ENCODE data around the gene IL6.
"Not testable (repeated sequence)": the region's sequence is repeated elsewhere in the genome, so short reads cannot be mapped to it uniquely, and the experiment has no call there.

IL6 gene

DNA sequence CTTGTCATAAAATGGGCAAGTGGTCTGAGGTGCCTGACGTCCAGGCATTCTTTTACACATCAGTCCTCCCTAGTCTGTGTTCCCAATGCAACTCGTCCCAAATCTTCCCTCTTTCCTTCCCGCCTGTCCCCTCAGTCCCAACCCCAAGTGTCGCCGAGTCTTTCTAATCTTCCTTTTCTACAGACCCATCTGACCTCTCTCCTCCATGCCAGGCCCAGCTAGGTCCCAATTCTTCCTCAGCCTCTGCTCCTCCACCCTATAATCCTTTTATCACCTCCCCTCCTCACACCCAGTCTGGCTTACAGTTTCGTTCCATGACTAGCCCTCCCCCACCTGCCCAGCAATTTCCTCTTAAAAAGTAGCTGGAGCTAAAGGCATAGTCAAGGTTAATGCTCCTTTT, 22.3 kb upstream of the IL6 start:
- not testable (repeated sequence) for DNase-seq (ENCODE audit: low read depth)

DNA sequence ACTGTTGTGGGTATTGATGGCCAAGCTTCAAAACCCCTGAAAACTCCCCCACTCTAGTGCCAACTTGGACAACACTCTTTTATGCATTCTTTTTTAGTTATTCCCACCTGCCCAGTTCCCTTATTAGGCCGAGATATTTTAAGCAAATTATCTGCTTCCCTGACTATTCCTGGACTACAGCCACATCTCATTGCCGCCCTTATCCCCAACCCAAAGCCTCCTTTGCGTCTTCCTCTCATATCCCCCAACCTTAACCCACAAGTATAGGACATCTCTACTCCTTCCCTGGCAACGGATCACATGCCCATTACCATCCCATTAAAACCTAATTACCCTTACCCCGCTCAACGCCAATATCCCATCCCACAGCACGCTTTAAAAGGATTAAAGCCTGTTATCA, 21.1 kb upstream of the IL6 start:
- not testable (repeated sequence) for DNase-seq (ENCODE audit: low read depth)

DNA sequence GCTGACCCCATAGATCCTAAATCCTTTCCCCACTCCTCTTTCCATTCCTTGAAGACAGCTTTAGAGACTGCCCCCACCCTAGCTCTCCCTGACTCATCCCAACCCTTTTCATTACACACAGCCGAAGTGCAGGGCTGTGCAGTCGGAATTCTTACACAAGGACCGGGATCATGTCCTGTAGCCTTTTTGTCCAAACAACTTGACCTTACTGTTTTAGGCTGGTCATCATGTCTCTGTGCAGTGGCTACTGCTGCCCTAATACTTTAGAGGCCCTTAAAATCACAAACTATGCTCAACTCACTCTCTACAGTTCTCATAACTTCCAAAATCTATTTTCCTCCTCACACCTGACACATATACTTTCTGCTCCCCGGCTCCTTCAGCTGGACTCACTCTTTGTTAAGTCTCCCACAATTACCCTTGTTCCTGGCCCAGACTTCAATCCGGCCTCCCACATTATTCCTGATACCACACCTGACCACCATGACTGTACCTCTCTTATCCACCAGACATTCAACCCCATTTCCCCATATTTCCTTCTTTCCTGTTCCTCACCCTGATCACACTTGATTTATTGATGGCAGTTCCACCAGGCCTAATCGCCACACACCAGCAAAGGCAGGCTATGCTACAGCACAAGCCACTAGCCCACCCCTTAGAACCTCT, 19.8 kb upstream of the IL6 start:
- DNase-seq (ENCODE audit: low read depth) = not testable (repeated sequence)

DNA sequence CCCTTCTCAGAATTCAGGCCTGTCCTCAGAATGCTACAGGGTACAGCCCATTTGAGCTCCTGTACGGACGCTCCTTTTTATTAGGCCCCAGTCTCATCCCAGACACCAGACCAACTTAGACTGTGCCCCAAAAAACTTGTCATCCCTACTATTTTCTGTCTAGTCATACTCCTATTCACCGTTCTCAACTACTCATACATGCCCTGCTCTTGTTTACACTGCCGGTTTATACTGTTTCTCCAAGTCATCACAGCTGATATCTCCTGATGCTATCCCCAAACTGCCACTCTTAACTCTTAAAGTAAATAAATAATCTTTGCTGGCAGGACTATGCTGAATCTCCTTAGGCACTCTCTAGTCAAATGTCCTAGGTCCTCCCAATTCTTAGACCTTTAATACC, 18.8 kb upstream of the IL6 start:
- DNase-seq (ENCODE audit: low read depth) = not testable (repeated sequence)

DNA sequence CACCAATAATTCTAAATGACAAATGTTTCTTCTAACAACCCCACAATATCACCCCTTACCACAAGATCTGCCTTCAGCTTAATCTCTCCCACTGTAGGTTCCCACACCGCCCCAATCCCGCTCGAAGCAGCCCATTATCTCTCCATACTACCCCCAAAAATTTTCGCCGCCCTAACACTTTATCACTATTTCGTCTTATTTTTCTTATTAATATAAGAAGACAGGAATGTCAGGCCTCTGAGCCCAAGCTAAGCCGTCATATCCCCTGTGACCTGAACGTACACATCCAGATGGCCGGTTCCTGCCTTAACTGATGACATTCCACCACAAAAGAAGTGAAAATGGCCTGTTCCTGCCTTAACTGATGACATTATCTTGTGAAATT, 18.3 kb upstream of the IL6 start:
- not testable (repeated sequence) for DNase-seq (ENCODE audit: low read depth)

DNA sequence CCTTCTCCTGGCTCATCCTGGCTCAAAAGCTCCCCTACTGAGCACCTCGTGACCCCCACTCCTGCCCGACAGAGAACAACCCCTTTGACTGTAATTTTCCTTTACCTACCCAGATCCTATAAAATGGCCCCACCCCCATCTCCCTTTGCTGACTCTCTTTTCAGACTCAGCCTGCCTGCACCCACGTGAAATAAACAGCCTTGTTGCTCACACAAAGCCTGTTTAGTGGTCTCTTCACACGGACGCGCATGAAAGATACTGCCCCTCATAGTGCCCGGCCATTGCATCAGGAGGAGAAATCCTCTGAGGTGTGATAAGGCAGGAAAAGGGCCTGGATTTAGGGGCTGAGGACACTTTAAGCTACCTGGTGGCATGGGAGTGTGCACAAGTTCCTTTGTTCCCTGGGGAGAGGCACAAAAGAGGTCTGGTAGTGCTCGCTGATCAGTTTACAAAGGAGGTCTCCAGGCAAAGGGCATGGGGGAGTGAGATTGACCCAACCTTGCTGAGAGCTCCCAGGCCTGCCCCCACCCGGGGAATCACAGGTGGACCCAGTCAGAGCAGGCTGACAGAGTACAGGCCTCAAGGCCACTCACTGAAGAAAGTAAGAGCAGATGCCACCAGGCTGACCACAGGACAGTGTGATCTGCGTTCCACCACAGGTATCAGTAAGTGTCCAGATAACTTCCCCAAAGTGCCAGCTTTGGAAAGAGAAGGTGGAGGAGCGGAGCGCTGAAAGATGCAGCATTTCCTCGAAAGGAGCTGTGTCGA, 17.8 kb upstream of the IL6 start:
- DNase-seq (ENCODE audit: low read depth) = not testable (repeated sequence)

DNA sequence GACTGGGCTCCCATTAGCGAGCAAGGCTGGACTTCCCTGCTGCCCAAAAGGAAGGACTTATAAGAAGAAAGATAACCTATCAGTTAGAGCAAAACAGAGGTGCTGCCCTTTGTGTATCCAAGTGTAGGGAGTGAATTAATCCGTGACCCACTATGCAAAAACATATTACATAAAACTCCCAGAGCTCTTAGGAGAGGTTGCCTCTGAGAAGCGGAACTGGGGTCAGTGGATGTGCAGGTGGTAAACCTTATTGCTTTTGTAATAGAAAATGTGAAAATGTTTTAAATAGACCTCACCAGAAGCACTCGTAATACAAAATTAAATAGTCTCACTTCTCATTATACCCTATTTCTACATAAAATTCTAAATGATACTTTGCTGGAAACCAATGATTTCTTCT, 17.1 kb upstream of the IL6 start:
- DNase-seq (ENCODE audit: low read depth) = no peak

DNA sequence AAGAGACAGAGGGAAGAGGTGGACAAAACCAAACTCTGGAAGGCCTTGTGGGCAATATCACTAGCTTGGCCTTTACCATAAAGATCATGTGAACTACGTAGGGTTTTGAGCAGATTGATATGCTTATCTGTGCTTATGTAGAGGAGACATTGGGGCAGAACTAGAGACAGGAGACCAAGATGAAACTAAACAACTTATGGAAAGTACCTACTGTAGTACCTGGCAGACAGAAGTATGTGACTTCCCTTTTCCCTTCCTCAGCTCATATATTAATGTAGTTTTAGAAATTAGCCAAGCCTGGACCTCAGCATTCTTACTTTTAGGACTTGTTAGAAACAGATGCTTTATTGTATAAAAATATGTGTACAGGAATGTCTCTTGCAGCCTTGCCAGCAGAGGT, 14.0 kb upstream of the IL6 start:
- DNase-seq (ENCODE audit: low read depth) = no peak

DNA sequence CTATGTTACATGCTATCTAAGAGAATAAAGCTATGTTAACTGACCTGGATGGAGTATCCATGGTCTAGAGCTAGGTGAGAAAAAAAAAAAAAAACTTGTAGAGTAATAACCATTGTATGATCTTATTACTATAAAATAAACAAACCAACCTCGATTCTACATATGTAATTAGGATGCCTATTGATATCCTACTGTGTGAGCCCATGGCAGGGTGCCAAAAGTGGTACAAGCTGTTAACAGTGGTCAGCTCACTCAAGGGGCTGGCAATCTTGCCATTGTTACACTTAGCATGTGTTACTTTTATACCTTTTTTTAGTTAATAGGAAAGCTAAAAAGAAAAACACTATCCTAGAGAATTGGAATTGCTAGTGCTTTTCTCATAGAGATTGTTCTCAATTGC, 13.5 kb upstream of the IL6 start:
- no peak for DNase-seq (ENCODE audit: low read depth)

DNA sequence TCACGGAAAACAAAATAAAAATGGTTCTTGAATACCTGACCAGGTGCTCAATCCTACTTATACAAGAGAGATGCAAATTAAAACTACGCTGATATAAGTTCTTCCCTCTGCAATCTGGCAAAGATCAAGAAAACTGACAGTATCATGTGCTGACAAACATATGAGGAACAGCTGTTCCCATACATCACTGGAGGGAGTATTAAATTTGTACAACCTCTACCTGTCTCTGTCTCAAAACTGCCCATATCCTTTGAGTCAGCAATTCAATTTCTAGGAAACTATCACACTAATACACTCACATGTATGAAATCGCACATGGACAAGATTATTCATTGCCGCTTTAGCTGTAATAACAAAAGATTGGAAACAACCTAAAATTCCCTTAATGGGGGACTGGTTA, 11.0 kb upstream of the IL6 start:
- DNase-seq (ENCODE audit: low read depth) = no peak

DNA sequence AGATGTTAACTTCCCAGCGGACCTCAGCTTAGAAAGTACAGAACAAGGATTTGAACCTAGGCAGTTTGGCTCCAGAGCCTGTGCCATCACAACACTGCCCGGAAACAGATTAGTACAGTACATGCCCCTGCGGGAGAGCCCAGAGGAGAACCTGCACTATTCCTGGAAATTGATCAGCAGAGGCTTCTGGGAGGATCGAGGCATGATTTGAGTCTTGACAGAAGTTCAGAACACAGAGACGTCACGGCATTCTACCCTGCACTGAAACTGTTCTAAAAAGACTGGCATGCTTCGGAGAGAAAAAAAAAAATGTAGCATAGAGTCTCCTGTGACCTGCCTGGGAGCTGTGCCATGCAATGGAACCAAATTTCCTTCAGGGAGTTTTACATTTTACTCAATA, 9.2 kb upstream of the IL6 start:
- no peak for DNase-seq (ENCODE audit: low read depth)

DNA sequence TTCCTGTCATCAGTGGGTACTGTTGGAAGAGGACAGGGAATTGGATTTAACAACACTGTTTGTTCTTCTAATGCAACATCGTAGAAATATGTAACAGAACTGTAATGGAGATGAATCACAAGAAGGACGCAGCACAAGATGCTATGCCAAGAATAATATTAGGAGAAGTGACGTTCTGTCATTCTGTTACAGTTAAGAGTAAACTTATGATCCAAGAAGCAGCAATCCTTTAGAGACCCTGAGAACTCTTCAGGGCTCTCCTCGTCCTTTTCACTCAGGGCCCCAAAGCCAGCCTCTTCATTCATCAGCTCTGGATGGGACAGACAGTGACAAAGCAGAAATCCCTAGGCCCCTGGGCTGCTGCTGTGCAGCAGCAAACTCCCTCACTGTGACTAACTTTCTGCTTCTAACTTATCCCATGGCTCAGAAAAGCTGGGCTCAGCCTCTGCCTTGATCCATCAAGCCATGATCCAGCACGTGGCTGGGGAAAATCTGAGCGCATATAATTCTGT, 8.7 kb upstream of the IL6 start:
- no peak for DNase-seq (ENCODE audit: low read depth)

DNA sequence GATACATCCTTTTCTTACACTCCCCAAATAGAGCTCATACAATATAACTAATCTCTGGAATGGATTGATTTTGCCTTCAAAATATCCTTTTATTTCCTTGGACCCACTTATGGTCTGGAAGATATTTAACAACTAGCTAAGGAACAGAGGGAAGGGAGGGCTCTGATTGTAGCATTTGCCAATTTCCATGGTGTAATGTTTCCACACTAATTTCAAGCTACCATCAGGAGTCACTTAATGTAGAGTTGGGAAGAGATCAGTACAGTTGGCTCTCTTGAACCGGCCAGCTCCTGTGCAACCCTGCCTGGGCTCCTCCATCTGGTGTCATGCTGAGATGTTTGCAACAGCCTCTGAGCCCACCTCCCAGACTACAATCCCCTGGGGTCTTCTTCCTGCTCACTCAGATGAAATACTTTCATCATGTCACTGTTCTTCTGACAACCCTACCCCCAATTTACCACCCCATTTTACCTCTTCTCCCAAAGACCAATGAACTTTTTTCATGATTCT, 8.0 kb upstream of the IL6 start:
- no peak for DNase-seq (ENCODE audit: low read depth)

DNA sequence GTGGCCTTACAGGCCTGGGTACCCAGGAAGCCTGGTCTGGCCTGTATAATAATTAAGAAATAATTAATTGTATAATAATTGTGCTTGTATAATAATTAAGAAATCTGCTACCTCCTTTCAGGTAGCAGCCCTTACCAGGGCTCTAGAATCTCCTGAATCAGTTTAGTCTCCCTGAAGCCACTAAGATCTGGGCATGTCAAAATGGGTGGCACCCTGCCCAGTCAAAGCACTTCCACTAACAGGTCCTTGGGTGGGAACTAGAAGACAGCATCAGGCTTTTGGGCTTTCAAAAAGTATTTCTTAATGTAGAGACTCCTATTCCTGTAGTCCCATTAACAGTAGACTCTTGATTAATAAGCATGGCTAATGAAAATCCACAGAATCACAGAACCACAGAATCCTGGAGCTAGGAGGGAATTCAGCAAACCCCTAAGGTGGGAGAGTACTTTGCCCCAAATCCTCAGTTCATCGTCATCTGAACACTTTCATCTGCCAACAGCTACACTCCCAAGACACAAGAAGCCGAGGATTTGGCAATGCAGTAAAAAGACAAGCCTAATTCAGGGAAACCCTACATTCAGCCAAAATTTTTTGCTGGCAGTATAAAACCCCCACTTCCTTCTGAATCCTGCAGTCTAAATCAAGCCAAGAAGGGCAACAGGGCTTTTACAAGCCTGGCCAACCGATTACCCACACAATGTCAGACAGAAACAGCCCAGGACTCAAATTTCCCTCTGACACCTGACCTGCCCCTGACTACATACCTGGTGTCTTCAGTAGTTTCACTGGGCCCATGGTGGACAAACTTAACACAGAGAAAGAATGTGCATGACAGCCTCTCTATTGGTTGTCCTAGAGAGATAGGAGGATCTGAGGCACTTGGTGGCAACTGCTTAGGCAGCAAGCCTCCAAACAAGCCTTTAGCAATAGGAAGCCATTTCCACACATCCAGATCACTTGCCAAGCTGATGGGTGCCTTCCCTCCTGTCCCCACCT, 5.9 kb upstream of the IL6 start:
- no peak for DNase-seq (ENCODE audit: low read depth)

DNA sequence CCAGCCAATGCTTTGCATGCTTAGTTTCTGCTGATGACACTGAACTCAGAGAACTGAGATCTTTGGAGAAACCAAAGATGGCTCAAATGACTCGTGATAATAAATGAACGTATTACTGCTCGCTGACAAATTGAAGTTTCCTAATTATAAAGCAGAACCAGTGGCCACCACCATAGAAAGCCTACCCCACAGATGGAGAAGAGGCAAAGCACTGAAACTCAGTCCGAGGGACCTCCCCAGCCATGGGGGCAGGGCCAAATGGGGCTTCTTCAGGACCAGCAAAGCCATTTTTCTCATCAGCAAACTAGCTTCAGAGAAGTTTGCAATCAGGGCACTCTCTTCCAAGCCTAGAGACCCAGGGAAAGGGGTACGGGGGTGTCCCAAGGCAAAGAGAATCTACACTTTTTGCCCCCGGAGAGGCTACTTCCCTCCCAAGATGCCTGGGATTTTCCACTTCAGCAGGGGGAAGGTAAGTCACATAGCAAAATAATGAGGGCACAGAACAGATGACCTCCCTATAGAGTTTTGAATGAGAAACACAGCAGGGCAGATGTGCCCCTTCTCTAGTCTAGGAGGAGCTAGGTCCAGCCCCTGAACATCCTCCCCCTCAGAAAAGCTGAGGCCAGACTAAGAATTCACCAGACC, 4.3 kb upstream of the IL6 start:
- DNase-seq (ENCODE audit: low read depth) = no peak

DNA sequence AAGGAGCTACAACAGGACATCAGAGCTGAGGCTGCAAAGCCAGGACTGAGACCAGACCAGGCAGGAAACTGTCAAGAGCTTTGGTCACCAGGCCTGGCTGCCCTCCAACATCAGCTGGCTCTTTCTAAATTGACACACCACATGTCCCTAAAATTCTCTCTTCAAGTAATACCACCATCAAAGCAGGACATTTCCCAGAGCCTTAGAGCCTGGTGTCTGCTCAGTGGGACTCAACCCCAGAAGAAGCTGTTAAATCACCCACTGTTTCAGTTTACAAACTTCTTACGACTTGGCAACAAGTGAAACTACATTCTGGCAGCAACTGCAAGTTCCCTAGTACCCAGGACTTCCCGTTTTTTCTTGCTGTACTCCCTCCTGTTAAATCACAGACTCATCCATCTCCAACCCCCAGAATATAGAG, 3.8 kb upstream of the IL6 start:
- DNase-seq (ENCODE audit: low read depth) = no peak

DNA sequence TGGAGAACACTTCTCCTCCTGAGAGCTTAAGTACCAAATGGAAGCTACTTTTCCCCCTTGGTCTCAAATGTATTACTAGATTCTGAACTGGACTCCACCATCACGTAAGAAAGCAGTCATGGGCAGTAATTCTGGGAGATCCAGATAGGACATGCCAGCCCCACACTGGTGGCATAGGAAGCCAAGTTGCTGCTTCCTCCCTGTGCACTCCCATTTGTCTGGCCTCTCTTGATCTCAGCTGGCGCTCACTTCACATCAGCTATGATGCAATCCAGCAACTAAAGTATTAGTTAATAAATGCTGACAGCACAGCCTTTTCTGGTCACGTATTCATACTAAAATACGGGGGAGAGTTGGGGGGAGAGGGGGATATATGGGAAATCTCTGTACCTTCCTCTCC, 3.4 kb upstream of the IL6 start:
- DNase-seq (ENCODE audit: low read depth) = no peak

DNA sequence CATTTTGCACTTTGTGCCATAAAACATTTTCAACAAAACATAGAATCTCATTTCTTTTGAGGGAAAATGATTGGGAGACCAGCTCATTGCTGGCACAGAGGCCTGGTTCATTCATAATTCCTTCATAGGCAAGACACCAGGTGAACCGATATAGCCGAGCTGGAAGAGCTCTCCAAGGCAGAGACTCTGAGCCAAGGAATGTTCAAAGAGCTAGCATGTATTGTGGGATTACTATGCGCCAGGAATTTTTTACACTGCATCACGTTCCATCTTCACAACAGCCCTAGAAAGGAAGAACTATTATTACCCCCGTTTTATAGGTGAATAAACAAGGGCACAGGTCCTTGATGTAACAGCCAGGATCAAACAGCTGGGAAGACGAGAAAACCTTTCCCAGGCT, 2.1 kb upstream of the IL6 start:
- no peak for DNase-seq (ENCODE audit: low read depth)

DNA sequence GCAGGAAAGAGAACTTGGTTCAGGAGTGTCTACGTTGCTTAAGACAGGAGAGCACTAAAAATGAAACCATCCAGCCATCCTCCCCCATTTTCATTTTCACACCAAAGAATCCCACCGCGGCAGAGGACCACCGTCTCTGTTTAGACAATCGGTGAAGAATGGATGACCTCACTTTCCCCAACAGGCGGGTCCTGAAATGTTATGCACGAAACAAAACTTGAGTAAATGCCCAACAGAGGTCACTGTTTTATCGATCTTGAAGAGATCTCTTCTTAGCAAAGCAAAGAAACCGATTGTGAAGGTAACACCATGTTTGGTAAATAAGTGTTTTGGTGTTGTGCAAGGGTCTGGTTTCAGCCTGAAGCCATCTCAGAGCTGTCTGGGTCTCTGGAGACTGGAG, 1.4 kb upstream of the IL6 start:
- no peak for DNase-seq (ENCODE audit: low read depth)

DNA sequence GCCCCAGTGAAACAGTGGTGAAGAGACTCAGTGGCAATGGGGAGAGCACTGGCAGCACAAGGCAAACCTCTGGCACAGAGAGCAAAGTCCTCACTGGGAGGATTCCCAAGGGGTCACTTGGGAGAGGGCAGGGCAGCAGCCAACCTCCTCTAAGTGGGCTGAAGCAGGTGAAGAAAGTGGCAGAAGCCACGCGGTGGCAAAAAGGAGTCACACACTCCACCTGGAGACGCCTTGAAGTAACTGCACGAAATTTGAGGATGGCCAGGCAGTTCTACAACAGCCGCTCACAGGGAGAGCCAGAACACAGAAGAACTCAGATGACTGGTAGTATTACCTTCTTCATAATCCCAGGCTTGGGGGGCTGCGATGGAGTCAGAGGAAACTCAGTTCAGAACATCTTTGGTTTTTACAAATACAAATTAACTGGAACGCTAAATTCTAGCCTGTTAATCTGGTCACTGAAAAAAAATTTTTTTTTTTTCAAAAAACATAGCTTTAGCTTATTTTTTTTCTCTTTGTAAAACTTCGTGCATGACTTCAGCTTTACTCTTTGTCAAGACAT, 574 bp upstream of the IL6 start:
- no peak for DNase-seq (ENCODE audit: low read depth)

DNA sequence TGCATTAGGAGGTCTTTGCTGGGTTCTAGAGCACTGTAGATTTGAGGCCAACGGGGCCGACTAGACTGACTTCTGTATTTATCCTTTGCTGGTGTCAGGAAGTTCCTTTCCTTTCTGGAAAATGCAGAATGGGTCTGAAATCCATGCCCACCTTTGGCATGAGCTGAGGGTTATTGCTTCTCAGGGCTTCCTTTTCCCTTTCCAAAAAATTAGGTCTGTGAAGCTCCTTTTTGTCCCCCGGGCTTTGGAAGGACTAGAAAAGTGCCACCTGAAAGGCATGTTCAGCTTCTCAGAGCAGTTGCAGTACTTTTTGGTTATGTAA, 675 bp downstream of the IL6 start:
- no peak for DNase-seq (ENCODE audit: low read depth)
